Glutamatergic neuron (in vitro differentiated cells): Measurements from ENCODE around the gene PCDHGA12. TPM values are rescaled to one million over a fixed set of nuclear protein-coding genes. Genes with fewer than 3 reads are reported as not detected.

Experiments used
- DNase-seq: peaks from one replicate; pipeline ENCODE4 v3.0.0; 2022
- H3K27ac Mint-ChIP-seq: one replicate; pipeline ENCODE4 v1.8.0; 2020; ENCODE audit warnings: mild to moderate bottlenecking, mixed read lengths, inconsistent platforms; ENCODE audit not compliant: unreplicated experiment
- H3K27me3 Mint-ChIP-seq: one replicate; pipeline ENCODE4 v1.8.0; 2020; ENCODE audit warnings: mild to moderate bottlenecking, moderate library complexity, mixed read lengths, inconsistent platforms; ENCODE audit not compliant: unreplicated experiment
- H3K36me3 Mint-ChIP-seq: one replicate; pipeline ENCODE4 v1.8.0; 2020; ENCODE audit warnings: mild to moderate bottlenecking, mixed read lengths, inconsistent platforms; ENCODE audit not compliant: unreplicated experiment
- H3K4me1 Mint-ChIP-seq: one replicate; pipeline ENCODE4 v1.8.0; 2020; ENCODE audit warnings: mild to moderate bottlenecking, low read depth, mixed read lengths, inconsistent platforms; ENCODE audit not compliant: unreplicated experiment
- H3K4me3 Mint-ChIP-seq: one replicate; pipeline ENCODE4 v1.8.0; 2020; ENCODE audit warnings: mild to moderate bottlenecking, mixed read lengths, inconsistent platforms; ENCODE audit not compliant: unreplicated experiment
- H3K9me3 Mint-ChIP-seq: one replicate; pipeline ENCODE4 v1.8.0; 2020; ENCODE audit warnings: mild to moderate bottlenecking, moderate library complexity, mixed read lengths, inconsistent platforms; ENCODE audit not compliant: unreplicated experiment
- long read RNA-seq: library from polyadenylated mRNA; unstranded; transcript quantifications from one replicate; pipeline ENCODE4 v2.0.0, GENCODE V29; 2020; ENCODE audit not compliant: unreplicated experiment
- total RNA-seq: library from RNA; stranded (reverse); fragmentation: NEBNext Ultra II Directional; extraction: Animal tissue kit (Norgen Biotek cat#: 25700); gene quantifications from one replicate; pipeline ENCODE4 v1.2.1, GENCODE V29; 2021; ENCODE audit not compliant: unreplicated experiment
- TF ChIP-seq, protein P1 (sequence below): fragments of 200-600 bp; sonication (generic); IDR thresholded peaks from one replicate; pipeline ENCODE4 v1.5.0; 2021; ENCODE audit not compliant: partially characterized antibody, unreplicated experiment

Gene PCDHGA12
- 6.1 TPM for total RNA-seq
- long read RNA-seq, partial matches to known transcripts = 0 of 1 reads
- long read RNA-seq, other reads (novel, unspliced or antisense) = 0 of 1 reads

DNA sequence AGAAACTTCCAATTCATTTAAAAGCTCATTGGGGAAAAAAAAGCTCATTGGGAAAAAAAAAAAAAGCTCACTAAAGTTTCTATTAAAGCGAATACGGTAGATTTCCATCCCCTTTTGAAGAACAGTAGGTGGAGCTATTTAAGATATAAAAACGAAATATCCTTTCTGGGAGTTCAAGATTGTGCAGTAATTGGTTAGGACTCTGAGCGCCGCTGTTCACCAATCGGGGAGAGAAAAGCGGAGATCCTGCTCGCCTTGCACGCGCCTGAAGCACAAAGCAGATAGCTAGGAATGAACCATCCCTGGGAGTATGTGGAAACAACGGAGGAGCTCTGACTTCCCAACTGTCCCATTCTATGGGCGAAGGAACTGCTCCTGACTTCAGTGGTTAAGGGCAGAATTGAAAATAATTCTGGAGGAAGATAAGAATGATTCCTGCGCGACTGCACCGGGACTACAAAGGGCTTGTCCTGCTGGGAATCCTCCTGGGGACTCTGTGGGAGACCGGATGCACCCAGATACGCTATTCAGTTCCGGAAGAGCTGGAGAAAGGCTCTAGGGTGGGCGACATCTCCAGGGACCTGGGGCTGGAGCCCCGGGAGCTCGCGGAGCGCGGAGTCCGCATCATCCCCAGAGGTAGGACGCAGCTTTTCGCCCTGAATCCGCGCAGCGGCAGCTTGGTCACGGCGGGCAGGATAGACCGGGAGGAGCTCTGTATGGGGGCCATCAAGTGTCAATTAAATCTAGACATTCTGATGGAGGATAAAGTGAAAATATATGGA is at the start of gene PCDHGA12:
Gene PCDHGA12 (plus strand): TSS at position 176 of the 782 bp plus-strand sequence. CDS start 253 bp downstream, at position 429.
- Mint-ChIP-seq H3K36me3 (peaks cover 74% of the 10 kb centered on the region), H3K27ac (no peak within 1 kb of the TSS), H3K9me3 (peaks cover 45% of the 10 kb centered on the region), H3K27me3 (peaks cover 14% of the 10 kb centered on the region), H3K4me1 (no peaks in the 10 kb centered on the region), H3K4me3 (no peak within 1 kb of the TSS)
- no peak for DNase-seq
- TF ChIP-seq, protein P1, sequence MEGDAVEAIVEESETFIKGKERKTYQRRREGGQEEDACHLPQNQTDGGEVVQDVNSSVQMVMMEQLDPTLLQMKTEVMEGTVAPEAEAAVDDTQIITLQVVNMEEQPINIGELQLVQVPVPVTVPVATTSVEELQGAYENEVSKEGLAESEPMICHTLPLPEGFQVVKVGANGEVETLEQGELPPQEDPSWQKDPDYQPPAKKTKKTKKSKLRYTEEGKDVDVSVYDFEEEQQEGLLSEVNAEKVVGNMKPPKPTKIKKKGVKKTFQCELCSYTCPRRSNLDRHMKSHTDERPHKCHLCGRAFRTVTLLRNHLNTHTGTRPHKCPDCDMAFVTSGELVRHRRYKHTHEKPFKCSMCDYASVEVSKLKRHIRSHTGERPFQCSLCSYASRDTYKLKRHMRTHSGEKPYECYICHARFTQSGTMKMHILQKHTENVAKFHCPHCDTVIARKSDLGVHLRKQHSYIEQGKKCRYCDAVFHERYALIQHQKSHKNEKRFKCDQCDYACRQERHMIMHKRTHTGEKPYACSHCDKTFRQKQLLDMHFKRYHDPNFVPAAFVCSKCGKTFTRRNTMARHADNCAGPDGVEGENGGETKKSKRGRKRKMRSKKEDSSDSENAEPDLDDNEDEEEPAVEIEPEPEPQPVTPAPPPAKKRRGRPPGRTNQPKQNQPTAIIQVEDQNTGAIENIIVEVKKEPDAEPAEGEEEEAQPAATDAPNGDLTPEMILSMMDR = no peak

DNA sequence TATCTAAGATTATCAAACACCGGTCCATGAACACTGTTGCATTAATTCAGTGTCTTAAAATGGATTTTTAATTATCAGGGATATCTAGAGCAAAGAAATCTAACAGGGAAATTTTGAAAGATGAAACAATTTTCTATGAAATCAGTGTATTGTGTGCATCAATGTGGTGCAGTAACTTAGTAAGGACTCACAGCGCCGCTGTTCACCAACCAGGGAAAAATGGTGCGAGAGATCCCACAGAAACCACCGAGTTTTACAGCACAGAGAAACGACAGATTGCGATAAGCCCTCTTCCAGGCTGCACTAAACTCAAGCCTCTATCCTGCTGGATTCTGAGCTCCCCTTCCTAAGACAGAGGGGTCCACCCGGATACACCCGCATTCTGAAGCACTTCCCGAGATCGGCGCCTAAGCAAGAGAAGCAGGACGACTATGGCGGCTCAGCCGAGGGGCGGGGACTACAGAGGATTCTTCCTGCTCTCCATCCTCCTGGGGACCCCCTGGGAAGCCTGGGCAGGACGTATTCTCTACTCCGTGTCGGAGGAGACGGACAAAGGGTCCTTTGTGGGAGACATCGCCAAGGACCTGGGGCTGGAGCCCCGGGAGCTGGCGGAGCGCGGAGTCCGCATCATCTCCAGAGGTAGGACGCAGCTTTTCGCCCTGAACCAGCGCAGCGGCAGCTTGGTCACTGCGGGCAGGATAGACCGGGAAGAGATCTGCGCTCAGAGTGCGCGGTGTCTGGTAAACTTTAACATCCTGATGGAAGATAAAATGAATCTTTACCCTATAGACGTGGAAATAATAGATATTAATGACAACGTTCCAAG is 47.6 kb upstream of the PCDHGA12 start, which contains the start of gene PCDHGA7:
Gene PCDHGA7 (plus strand): TSS at position 274 of the 826 bp plus-strand sequence. CDS start 158 bp downstream, at position 432.
- no peaks in the 10 kb centered on the region for H3K27me3 Mint-ChIP-seq
- no peak within 1 kb of the TSS for H3K27ac Mint-ChIP-seq
- TF ChIP-seq, protein P1 = no peak
- H3K36me3 Mint-ChIP-seq = peaks cover 55% of the 10 kb centered on the region
- H3K4me1 Mint-ChIP-seq = no peaks in the 10 kb centered on the region
- DNase-seq = no peak
- peaks cover 20% of the 10 kb centered on the region for H3K9me3 Mint-ChIP-seq
- peak within 1 kb of the TSS; percentile 38 for H3K4me3 Mint-ChIP-seq

DNA sequence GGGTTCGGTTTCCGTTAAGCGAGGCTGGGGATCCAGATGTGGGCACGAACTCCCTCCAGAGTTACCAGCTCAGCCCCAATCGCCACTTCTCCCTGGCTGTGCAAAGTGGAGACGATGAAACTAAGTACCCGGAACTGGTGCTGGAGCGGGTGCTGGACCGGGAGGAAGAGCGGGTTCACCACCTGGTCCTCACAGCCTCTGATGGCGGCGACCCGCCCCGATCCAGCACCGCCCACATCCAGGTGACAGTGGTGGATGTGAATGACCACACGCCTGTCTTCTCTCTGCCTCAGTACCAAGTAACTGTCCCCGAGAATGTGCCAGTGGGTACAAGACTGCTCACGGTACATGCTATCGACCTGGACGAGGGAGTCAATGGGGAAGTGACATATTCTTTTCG is 47.0 kb upstream of the PCDHGA12 start:
- no peaks in the 10 kb centered on the region for H3K4me1 Mint-ChIP-seq
- H3K9me3 Mint-ChIP-seq = peaks cover 22% of the 10 kb centered on the region
- H3K36me3 Mint-ChIP-seq = peaks cover 58% of the 10 kb centered on the region
- no peak for DNase-seq
- H3K27ac Mint-ChIP-seq = no peak overlapping the region
- no peaks in the 10 kb centered on the region for H3K27me3 Mint-ChIP-seq
- no peak overlapping the region for H3K4me3 Mint-ChIP-seq
- TF ChIP-seq, protein P1 = no peak

DNA sequence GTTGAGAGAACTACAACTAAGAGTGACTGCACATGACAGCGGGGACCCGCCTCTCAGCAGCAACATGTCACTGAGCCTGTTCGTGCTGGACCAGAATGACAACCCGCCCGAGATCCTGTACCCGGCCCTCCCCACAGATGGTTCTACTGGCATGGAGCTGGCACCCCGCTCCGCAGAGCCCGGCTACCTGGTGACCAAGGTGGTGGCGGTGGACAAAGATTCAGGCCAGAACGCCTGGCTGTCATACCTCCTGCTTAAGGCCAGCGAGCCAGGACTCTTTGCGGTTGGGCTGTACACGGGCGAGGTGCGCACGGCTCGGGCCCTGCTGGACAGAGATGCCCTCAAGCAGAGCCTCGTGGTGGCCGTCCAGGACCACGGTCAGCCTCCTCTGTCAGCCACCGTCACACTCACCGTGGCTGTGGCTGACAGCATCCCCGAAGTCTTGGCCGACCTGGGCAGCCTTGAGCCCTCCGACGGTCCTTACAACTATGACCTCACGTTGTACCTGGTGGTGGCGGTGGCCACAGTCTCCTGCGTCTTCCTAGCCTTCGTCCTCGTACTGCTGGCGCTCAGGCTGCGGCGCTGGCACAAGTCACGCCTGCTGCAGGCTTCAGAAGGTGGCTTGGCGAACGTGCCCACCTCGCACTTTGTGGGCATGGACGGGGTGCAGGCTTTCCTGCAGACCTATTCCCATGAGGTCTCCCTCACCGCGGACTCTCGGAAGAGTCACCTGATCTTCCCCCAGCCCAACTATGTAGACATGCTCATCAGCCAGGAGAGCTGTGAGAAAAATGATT is 45.6 kb upstream of the PCDHGA12 start:
- DNase-seq = no peak
- TF ChIP-seq, protein P1 = no peak
- Mint-ChIP-seq H3K4me3 (no peak overlapping the region), H3K27ac (no peak overlapping the region), H3K27me3 (peaks cover 2% of the 10 kb centered on the region), H3K4me1 (peaks cover 1% of the 10 kb centered on the region), H3K36me3 (peaks cover 65% of the 10 kb centered on the region), H3K9me3 (peaks cover 31% of the 10 kb centered on the region)
